ENCODE results near the gene CDH3.

DNA sequence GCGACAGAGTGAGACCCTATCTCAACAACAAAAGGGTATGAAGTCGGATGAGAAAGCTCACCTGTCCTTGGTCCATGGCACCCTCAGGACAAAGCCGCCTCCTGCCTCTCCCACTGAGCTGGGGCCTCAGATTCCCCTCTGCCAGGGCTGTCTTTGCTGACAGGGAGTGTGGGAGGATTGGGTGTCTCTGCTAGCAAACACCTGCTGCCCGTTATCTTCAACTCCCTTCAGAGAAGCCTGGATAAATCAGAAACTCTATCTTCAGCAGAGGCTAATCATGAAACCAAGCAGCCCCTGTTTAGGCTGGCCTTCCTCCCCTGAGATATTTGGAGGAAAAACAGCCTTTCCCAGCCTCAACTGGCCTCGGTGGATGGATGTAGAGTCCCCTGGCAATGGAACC, 55.7 kb downstream of the CDH3 start:
- TF ChIP-seq EZH2 (IDR thresholded peaks at IDR 0.05; ENCODE audit: low read length, unreplicated experiment) = no peak
- TF ChIP-seq, protein P1, sequence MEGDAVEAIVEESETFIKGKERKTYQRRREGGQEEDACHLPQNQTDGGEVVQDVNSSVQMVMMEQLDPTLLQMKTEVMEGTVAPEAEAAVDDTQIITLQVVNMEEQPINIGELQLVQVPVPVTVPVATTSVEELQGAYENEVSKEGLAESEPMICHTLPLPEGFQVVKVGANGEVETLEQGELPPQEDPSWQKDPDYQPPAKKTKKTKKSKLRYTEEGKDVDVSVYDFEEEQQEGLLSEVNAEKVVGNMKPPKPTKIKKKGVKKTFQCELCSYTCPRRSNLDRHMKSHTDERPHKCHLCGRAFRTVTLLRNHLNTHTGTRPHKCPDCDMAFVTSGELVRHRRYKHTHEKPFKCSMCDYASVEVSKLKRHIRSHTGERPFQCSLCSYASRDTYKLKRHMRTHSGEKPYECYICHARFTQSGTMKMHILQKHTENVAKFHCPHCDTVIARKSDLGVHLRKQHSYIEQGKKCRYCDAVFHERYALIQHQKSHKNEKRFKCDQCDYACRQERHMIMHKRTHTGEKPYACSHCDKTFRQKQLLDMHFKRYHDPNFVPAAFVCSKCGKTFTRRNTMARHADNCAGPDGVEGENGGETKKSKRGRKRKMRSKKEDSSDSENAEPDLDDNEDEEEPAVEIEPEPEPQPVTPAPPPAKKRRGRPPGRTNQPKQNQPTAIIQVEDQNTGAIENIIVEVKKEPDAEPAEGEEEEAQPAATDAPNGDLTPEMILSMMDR (conservative IDR thresholded peaks at IDR 0.05; ENCODE audit: low read depth, low read length) = no peak

Measured in PC-3 (cell line).